Measurements from ENCODE around the gene CHIT1.

Gene CHIT1

GRCh38 chr1:203229471-203230135 lies at the start of gene CHIT1:
Gene CHIT1, minus strand, starts transcription at chr1:203229673. Its CDS starts 37 bp downstream, at chr1:203229636.
- Histone ChIP-seq H3K9ac (ENCODE audit: low read depth, low read length) (no peak within 1 kb of the TSS), H3K36me3 (ENCODE audit: insufficient read depth, low read length) (no peaks in the 10 kb centered on the region), H3K9me3 (ENCODE audit: control insufficient read depth, insufficient read depth, low read length) (peaks cover 6% of the 10 kb centered on the region), H3K4me1 (ENCODE audit: insufficient read depth, low read length) (no peaks in the 10 kb centered on the region)

- Histone ChIP-seq H3K4me1 (ENCODE audit: insufficient read depth, low read length) (peaks cover 9% of the 10 kb centered on the region; the same call in 1 of the 2 replicates), H3K9ac (ENCODE audit: low read depth, low read length) (no peak overlapping the region), H3K36me3 (ENCODE audit: insufficient read depth, low read length) (no peaks in the 10 kb centered on the region), H3K9me3 (ENCODE audit: control insufficient read depth, insufficient read depth, low read length) (no peaks in the 10 kb centered on the region)
Observed at GRCh38 chr1:203278885-203279406, 49.5 kb upstream of the CHIT1 start.

GRCh38 chr1:203278082-203278884 lies 48.8 kb upstream of the CHIT1 start:
- Histone ChIP-seq H3K36me3 (ENCODE audit: insufficient read depth, low read length) (no peaks in the 10 kb centered on the region), H3K9me3 (ENCODE audit: control insufficient read depth, insufficient read depth, low read length) (no peaks in the 10 kb centered on the region), H3K9ac (ENCODE audit: low read depth, low read length) (peak overlapping the region; percentile 4; the same call in 1 of the 2 replicates)

GRCh38 chr1:203276916-203277545 lies 47.6 kb upstream of the CHIT1 start:
- no peaks in the 10 kb centered on the region for H3K9me3 ChIP-seq (ENCODE audit: control insufficient read depth, insufficient read depth, low read length)
- peaks cover 13% of the 10 kb centered on the region; the same call in 1 of the 2 replicates for H3K4me1 ChIP-seq (ENCODE audit: insufficient read depth, low read length)
- H3K9ac ChIP-seq (ENCODE audit: low read depth, low read length) = no peak overlapping the region
- no peaks in the 10 kb centered on the region for H3K36me3 ChIP-seq (ENCODE audit: insufficient read depth, low read length)

More at GRCh38 chr1:203278082-203278884, 48.8 kb upstream of the CHIT1 start:
- H3K4me1 ChIP-seq (ENCODE audit: insufficient read depth, low read length) = peaks cover 13% of the 10 kb centered on the region; the same call in 1 of the 2 replicates

GRCh38 chr1:203276408-203276807 lies 46.9 kb upstream of the CHIT1 start:
- Histone ChIP-seq H3K4me1 (ENCODE audit: insufficient read depth, low read length) (peaks cover 13% of the 10 kb centered on the region; the same call in 1 of the 2 replicates), H3K9me3 (ENCODE audit: control insufficient read depth, insufficient read depth, low read length) (no peaks in the 10 kb centered on the region), H3K36me3 (ENCODE audit: insufficient read depth, low read length) (no peaks in the 10 kb centered on the region), H3K9ac (ENCODE audit: low read depth, low read length) (no peak overlapping the region)

- Histone ChIP-seq H3K9ac (ENCODE audit: low read depth, low read length) (no peak overlapping the region), H3K9me3 (ENCODE audit: control insufficient read depth, insufficient read depth, low read length) (no peaks in the 10 kb centered on the region), H3K4me1 (ENCODE audit: insufficient read depth, low read length) (peaks cover 13% of the 10 kb centered on the region; the same call in 1 of the 2 replicates), H3K36me3 (ENCODE audit: insufficient read depth, low read length) (no peaks in the 10 kb centered on the region)
Observed at GRCh38 chr1:203275656-203276272, 46.3 kb upstream of the CHIT1 start.

GRCh38 chr1:203274603-203275381 lies 45.3 kb upstream of the CHIT1 start:
- Histone ChIP-seq H3K4me1 (ENCODE audit: insufficient read depth, low read length) (peaks cover 13% of the 10 kb centered on the region; the same call in 1 of the 2 replicates), H3K9ac (ENCODE audit: low read depth, low read length) (no peak overlapping the region)

GRCh38 chr1:203273869-203274602 lies 44.6 kb upstream of the CHIT1 start:
- no peaks in the 10 kb centered on the region for H3K9me3 ChIP-seq (ENCODE audit: control insufficient read depth, insufficient read depth, low read length)
- H3K9ac ChIP-seq (ENCODE audit: low read depth, low read length) = no peak overlapping the region
- H3K4me1 ChIP-seq (ENCODE audit: insufficient read depth, low read length) = peaks cover 11% of the 10 kb centered on the region; the same call in 1 of the 2 replicates
- H3K36me3 ChIP-seq (ENCODE audit: insufficient read depth, low read length) = no peaks in the 10 kb centered on the region

More at GRCh38 chr1:203274603-203275381, 45.3 kb upstream of the CHIT1 start:
- Histone ChIP-seq H3K9me3 (ENCODE audit: control insufficient read depth, insufficient read depth, low read length) (no peaks in the 10 kb centered on the region), H3K36me3 (ENCODE audit: insufficient read depth, low read length) (no peaks in the 10 kb centered on the region)

- H3K9ac ChIP-seq (ENCODE audit: low read depth, low read length) = peak overlapping the region; percentile 33; the same call in 1 of the 2 replicates
- peaks cover 8% of the 10 kb centered on the region; the same call in 1 of the 2 replicates for H3K4me1 ChIP-seq (ENCODE audit: insufficient read depth, low read length)
- no peaks in the 10 kb centered on the region for H3K9me3 ChIP-seq (ENCODE audit: control insufficient read depth, insufficient read depth, low read length)
Observed at GRCh38 chr1:203273206-203273868, 43.9 kb upstream of the CHIT1 start.

GRCh38 chr1:203272633-203273205 lies 43.2 kb upstream of the CHIT1 start:
- H3K4me1 ChIP-seq (ENCODE audit: insufficient read depth, low read length) = peaks cover 4% of the 10 kb centered on the region; the same call in 1 of the 2 replicates
- no peak overlapping the region; the same call in 1 of the 2 replicates for H3K9ac ChIP-seq (ENCODE audit: low read depth, low read length)
- H3K36me3 ChIP-seq (ENCODE audit: insufficient read depth, low read length) = no peaks in the 10 kb centered on the region
- no peaks in the 10 kb centered on the region for H3K9me3 ChIP-seq (ENCODE audit: control insufficient read depth, insufficient read depth, low read length)

More at GRCh38 chr1:203273206-203273868, 43.9 kb upstream of the CHIT1 start:
- no peaks in the 10 kb centered on the region for H3K36me3 ChIP-seq (ENCODE audit: insufficient read depth, low read length)

GRCh38 chr1:203271962-203272632 lies 42.6 kb upstream of the CHIT1 start:
- Histone ChIP-seq H3K9ac (ENCODE audit: low read depth, low read length) (no peak overlapping the region), H3K9me3 (ENCODE audit: control insufficient read depth, insufficient read depth, low read length) (no peaks in the 10 kb centered on the region), H3K36me3 (ENCODE audit: insufficient read depth, low read length) (no peaks in the 10 kb centered on the region), H3K4me1 (ENCODE audit: insufficient read depth, low read length) (peaks cover 4% of the 10 kb centered on the region; the same call in 1 of the 2 replicates)
